Measurements from ENCODE around the gene SNX8. TPM values are rescaled to one million over a fixed set of nuclear protein-coding genes. Genes with fewer than 3 reads are reported as not detected.

The SNX8 gene
- total and polyA plus RNA-seq, 2 of the 13 experiments (the other 11 are each of a cell fraction or from before 2014, with no cell fraction given), result 20.6 to 45.2 TPM

DNA sequence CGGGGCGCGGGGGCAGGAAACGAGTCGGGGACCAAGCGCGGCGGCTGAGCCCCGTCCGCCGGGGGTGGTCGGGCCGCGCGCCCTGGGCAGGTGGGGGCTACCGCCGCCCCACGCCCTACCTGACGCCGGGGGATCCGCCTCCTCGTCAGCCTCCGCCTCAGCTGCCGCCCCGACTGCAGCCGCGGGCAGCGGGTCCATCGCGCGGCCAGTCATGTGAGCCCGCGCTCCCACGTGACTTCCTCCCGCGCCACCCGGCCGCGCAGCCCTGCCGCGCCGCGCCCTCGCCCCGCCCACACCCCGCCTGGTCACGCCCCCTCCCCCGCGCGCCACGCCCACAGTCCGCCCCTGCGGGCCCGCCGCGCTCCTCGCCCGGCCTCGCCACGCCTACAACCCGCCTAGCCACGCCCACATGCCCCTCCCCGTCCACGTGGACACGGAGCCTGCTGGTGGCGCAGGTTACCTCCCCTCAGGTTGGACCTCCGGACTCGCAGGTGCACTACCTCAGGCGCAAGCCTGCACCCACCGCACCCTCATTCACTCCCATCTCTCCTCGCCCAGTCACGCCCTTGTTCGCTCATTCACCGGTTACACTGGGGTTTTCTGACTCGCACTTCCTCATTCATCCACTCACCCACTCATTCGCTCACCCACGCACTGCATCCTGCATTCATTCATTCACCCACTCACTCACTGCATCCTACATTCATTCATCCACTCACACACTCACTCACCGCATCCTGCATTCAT, at the start of gene SNX8 (continued):
- TF ChIP-seq, protein P1, sequence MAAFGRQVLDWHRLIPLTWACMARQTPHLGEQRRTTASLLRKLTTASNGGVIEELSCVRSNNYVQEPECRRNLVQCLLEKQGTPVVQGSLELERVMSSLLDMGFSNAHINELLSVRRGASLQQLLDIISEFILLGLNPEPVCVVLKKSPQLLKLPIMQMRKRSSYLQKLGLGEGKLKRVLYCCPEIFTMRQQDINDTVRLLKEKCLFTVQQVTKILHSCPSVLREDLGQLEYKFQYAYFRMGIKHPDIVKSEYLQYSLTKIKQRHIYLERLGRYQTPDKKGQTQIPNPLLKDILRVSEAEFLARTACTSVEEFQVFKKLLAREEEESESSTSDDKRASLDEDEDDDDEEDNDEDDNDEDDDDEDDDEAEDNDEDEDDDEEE (CRISPR knock-in tag; IDR thresholded peaks at IDR 0.05), result no peak
- TF ChIP-seq RARG (CRISPR knock-in tag; IDR thresholded peaks at IDR 0.05; ENCODE audit: low read depth) (no peak), ZNF121 (CRISPR knock-in tag; IDR thresholded peaks at IDR 0.05) (no peak), ZNF331 (CRISPR knock-in tag; IDR thresholded peaks at IDR 0.05) (no peak), RORA (CRISPR knock-in tag; IDR thresholded peaks at IDR 0.05) (no peak), SUZ12 (IDR thresholded peaks at IDR 0.05; ENCODE audit: low read depth, low read length) (no peak), PHF21A (CRISPR knock-in tag; IDR thresholded peaks at IDR 0.05) (no peak), SOX6 (IDR thresholded peaks at IDR 0.05) (no peak), SOX6 (CRISPR knock-in tag; IDR thresholded peaks at IDR 0.05) (0 out of 2 replicates have a peak, but pooled peaks have one; percentile 31), REXO4 (CRISPR knock-in tag; IDR thresholded peaks at IDR 0.05; ENCODE audit: borderline replicate concordance) (no peak), TEAD2 (CRISPR knock-in tag; IDR thresholded peaks at IDR 0.05) (no peak), TOE1 (CRISPR knock-in tag; IDR thresholded peaks at IDR 0.05) (no peak), ZNF749 (CRISPR knock-in tag; IDR thresholded peaks at IDR 0.05; ENCODE audit: borderline replicate concordance) (no peak), ZNF816 (CRISPR knock-in tag; IDR thresholded peaks at IDR 0.05; ENCODE audit: borderline replicate concordance) (no peak), CCAR2 (optimal IDR thresholded peaks at IDR 0.05; ENCODE audit: low read depth, low read length) (no peak), XRCC5 (optimal IDR thresholded peaks at IDR 0.05; ENCODE audit: low read length) (peak; percentile 39)
- TF ChIP-seq, protein P2, sequence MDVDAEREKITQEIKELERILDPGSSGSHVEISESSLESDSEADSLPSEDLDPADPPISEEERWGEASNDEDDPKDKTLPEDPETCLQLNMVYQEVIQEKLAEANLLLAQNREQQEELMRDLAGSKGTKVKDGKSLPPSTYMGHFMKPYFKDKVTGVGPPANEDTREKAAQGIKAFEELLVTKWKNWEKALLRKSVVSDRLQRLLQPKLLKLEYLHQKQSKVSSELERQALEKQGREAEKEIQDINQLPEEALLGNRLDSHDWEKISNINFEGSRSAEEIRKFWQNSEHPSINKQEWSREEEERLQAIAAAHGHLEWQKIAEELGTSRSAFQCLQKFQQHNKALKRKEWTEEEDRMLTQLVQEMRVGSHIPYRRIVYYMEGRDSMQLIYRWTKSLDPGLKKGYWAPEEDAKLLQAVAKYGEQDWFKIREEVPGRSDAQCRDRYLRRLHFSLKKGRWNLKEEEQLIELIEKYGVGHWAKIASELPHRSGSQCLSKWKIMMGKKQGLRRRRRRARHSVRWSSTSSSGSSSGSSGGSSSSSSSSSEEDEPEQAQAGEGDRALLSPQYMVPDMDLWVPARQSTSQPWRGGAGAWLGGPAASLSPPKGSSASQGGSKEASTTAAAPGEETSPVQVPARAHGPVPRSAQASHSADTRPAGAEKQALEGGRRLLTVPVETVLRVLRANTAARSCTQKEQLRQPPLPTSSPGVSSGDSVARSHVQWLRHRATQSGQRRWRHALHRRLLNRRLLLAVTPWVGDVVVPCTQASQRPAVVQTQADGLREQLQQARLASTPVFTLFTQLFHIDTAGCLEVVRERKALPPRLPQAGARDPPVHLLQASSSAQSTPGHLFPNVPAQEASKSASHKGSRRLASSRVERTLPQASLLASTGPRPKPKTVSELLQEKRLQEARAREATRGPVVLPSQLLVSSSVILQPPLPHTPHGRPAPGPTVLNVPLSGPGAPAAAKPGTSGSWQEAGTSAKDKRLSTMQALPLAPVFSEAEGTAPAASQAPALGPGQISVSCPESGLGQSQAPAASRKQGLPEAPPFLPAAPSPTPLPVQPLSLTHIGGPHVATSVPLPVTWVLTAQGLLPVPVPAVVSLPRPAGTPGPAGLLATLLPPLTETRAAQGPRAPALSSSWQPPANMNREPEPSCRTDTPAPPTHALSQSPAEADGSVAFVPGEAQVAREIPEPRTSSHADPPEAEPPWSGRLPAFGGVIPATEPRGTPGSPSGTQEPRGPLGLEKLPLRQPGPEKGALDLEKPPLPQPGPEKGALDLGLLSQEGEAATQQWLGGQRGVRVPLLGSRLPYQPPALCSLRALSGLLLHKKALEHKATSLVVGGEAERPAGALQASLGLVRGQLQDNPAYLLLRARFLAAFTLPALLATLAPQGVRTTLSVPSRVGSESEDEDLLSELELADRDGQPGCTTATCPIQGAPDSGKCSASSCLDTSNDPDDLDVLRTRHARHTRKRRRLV (CRISPR knock-in tag; IDR thresholded peaks at IDR 0.05), result no peak
- TF ChIP-seq, protein P3, sequence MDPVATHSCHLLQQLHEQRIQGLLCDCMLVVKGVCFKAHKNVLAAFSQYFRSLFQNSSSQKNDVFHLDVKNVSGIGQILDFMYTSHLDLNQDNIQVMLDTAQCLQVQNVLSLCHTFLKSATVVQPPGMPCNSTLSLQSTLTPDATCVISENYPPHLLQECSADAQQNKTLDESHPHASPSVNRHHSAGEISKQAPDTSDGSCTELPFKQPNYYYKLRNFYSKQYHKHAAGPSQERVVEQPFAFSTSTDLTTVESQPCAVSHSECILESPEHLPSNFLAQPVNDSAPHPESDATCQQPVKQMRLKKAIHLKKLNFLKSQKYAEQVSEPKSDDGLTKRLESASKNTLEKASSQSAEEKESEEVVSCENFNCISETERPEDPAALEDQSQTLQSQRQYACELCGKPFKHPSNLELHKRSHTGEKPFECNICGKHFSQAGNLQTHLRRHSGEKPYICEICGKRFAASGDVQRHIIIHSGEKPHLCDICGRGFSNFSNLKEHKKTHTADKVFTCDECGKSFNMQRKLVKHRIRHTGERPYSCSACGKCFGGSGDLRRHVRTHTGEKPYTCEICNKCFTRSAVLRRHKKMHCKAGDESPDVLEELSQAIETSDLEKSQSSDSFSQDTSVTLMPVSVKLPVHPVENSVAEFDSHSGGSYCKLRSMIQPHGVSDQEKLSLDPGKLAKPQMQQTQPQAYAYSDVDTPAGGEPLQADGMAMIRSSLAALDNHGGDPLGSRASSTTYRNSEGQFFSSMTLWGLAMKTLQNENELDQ (CRISPR knock-in tag; IDR thresholded peaks at IDR 0.05; ENCODE audit: borderline replicate concordance), result no peak
- TF ChIP-seq, protein P4, sequence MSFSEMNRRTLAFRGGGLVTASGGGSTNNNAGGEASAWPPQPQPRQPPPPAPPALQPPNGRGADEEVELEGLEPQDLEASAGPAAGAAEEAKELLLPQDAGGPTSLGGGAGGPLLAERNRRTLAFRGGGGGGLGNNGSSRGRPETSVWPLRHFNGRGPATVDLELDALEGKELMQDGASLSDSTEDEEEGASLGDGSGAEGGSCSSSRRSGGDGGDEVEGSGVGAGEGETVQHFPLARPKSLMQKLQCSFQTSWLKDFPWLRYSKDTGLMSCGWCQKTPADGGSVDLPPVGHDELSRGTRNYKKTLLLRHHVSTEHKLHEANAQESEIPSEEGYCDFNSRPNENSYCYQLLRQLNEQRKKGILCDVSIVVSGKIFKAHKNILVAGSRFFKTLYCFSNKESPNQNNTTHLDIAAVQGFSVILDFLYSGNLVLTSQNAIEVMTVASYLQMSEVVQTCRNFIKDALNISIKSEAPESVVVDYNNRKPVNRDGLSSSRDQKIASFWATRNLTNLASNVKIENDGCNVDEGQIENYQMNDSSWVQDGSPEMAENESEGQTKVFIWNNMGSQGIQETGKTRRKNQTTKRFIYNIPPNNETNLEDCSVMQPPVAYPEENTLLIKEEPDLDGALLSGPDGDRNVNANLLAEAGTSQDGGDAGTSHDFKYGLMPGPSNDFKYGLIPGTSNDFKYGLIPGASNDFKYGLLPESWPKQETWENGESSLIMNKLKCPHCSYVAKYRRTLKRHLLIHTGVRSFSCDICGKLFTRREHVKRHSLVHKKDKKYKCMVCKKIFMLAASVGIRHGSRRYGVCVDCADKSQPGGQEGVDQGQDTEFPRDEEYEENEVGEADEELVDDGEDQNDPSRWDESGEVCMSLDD (CRISPR knock-in tag; IDR thresholded peaks at IDR 0.05; ENCODE audit: borderline replicate concordance), result no peak

Data from HepG2 (cell line).